Coronary artery (tissue), 2 donors: ENCODE results near the gene TLE7.

Source experiments
- DNase-seq: peaks from one replicate; pipeline ENCODE4 v3.0.0-alpha.2; 2017; ENCODE audit warnings: low spot score
- H3K27ac ChIP-seq, 2 donors: fragments of 200-600 bp; sonication (generic); one replicate each; pipeline ENCODE4 v1.5.1; 2016 to 2019
- H3K4me3 ChIP-seq: fragments of 200-600 bp; sonication (generic); 2 replicates; pipeline ENCODE4 v1.5.1; 2016; ENCODE audit warnings: mild to moderate bottlenecking, moderate library complexity
- TF ChIP-seq, protein P1 (sequence below): fragments of 200-600 bp; sonication (generic); IDR thresholded peaks from one replicate; pipeline ENCODE4 v1.5.1; 2019; ENCODE audit warnings: antibody characterized with exemption

The TLE7 gene

DNA sequence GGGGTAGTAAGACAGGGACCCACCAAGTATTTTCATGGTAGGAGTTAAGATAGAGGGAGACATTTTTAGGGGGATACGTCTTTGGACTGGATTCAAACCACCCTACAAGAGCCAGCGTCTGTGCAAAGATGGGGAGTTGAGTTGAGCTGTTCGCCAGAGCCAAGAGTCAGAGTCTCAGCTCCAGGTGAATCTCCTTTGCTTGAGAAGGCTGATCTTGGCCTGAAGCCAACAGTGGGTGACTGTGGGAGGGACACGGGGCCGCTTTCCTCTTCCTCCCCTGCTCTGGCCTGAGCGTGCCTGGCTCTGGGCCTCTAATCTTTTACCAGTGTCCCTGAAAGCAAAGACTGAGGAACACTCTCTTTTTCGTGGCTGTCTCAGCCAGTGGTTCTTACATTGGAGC lies 5.4 kb downstream of the TLE7 start:
- TF ChIP-seq, protein P1, sequence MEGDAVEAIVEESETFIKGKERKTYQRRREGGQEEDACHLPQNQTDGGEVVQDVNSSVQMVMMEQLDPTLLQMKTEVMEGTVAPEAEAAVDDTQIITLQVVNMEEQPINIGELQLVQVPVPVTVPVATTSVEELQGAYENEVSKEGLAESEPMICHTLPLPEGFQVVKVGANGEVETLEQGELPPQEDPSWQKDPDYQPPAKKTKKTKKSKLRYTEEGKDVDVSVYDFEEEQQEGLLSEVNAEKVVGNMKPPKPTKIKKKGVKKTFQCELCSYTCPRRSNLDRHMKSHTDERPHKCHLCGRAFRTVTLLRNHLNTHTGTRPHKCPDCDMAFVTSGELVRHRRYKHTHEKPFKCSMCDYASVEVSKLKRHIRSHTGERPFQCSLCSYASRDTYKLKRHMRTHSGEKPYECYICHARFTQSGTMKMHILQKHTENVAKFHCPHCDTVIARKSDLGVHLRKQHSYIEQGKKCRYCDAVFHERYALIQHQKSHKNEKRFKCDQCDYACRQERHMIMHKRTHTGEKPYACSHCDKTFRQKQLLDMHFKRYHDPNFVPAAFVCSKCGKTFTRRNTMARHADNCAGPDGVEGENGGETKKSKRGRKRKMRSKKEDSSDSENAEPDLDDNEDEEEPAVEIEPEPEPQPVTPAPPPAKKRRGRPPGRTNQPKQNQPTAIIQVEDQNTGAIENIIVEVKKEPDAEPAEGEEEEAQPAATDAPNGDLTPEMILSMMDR = no peak
- Histone ChIP-seq H3K27ac (no peak overlapping the region), H3K4me3 (no peak overlapping the region)
- DNase-seq = no peak

DNA sequence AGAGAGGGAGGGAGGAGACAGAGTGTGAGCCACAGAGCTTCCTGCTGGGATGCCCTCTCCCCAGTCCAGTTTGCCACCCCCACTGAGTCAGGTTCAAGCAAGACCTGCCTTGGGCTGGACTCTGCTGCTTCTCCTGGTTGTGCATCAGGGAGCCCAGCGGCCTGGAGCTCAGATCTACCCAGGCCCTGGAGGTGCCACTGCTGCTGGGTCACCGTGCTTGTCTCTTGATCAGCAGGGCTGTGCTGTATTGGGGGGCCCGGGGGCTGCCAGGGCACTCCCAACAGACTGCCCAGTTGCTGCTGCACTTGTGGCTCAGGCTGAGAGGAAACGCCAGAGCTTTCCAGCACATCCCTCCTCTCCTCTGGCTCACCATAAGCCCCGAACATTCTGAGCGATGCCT lies 8.9 kb downstream of the TLE7 start:
- TF ChIP-seq, protein P1 = no peak
- no peak overlapping the region for H3K27ac ChIP-seq
- H3K4me3 ChIP-seq = no peak overlapping the region
- DNase-seq = no peak

DNA sequence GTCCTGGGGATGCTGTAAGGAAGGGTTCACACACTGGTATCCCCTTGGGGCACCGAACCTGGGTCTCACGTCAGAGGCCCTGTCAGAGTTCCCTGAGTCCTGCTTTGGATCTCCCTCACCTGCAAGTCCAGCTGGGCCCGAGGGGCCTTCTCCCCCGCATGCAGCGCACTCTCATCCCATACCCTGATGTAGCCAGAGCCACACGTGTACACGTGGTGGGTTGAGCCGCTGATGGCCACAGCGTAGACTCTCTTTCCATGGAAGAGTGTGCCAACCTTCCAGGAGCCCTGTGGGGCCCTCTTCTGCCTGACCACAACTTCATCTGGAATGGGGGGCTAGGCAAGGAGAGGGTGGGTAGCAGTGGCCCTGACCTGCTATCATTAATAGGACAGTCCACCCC lies 9.9 kb downstream of the TLE7 start:
- TF ChIP-seq, protein P1 = no peak
- DNase-seq = no peak
- no peak overlapping the region for H3K4me3 ChIP-seq
- H3K27ac ChIP-seq = no peak overlapping the region

DNA sequence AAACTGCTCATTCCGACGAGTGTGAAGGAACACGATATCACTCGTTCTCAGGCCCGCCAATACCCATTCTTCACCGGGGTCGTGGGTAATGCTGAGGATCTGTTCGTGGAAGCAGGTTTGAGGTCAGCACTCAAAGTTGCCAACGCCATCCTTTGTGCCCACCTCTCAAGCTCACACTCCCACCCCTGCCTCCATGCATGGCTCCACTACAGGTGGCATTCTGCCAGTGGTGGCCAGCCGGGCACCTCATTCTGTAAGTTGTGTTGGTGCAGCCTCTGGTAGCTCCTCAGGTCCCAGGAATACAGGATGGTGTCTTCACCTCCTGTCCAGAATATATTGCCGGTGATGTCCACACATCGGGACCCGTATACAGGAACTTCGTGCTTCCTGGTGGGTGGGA lies 10.7 kb downstream of the TLE7 start:
- no peak for DNase-seq
- H3K27ac ChIP-seq = no peak overlapping the region
- TF ChIP-seq, protein P1 = no peak
- H3K4me3 ChIP-seq = no peak overlapping the region

DNA sequence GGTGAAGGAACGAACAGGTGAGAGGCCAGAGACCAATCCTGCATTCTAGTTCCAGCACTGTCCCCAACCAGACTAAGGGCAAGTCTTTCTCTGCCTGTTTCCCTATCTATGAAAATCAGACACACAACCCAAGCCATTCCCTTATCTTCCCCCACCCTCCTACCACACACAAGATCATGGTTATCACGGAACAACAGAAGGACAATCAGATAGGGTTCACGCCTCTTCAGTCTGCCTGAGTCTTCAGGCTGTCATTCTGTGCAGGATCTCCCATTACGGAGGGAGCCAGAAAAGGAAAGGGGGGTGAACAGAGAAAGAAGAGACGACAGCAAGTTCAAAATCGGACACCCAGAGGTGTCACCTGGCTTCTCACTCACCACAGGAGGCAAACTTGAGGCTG lies 11.1 kb downstream of the TLE7 start:
- no peak overlapping the region for H3K27ac ChIP-seq

DNA sequence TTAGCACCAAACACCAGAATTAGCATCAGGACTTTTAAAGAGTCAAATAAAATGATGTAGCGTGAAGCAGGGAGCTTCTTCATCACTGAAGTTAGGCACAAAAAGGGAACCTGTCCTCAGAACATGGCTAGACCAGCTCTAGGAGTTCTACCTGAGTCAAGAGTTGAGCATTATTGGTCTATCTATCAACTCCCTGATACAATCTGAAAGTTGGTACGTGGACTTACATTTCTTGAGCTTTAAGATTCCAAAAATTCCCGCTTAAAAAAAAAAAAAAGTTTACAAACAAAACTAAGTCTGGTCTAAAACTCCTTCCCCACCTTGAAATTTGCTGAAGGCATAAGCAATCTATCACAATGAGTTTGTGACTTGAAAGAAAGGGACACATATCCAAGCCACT lies 12.3 kb downstream of the TLE7 start:
- Histone ChIP-seq H3K27ac (no peak overlapping the region), H3K4me3 (no peak overlapping the region)
- no peak for DNase-seq
- TF ChIP-seq, protein P1 = no peak

More for the DNA sequence above, 11.1 kb downstream of the TLE7 start:
- no peak overlapping the region for H3K4me3 ChIP-seq
- TF ChIP-seq, protein P1 = no peak
- DNase-seq = no peak

DNA sequence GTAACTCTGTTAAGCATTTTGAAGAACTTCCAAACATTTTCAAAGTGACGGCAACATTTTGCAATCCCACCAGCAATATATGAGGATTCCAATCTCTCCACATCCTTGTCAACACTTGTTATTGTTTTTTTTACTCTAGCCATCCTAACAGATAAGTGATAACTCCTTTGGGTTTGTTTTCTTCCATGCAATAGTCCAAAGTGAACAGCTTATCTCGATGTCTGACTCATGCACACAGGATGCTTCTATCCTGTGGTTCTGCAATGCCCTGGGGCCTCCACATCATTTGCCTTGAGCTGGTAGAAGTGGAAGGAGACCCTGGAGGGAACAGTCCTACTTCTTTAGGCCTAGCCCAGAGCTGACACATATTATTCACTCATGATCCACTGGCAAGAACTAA lies 13.0 kb downstream of the TLE7 start:
- no peak for DNase-seq
- no peak overlapping the region for H3K27ac ChIP-seq
- no peak overlapping the region for H3K4me3 ChIP-seq
- TF ChIP-seq, protein P1 = no peak
